GM23338 (cell line): Measurements from ENCODE around the gene OGA. TPM values are rescaled to one million over a fixed set of nuclear protein-coding genes. Genes with fewer than 3 reads are reported as not detected.

Experiments used
- ATAC-seq: fragments of 200-7000 bp; cut with Tn5 transposase; 3 replicates; pipeline ENCODE4 v1.9.1; 2020
- DNase-seq: peaks from one replicate; pipeline ENCODE4 v3.0.0-alpha.2; 2015; ENCODE audit warnings: low spot score
- H2AFZ ChIP-seq: fragments of 200-600 bp; sonication (generic); 2 replicates; pipeline ENCODE4 v1.8.0; 2016; ENCODE audit warnings: antibody characterized with exemption, mild to moderate bottlenecking, moderate library complexity
- H3F3A ChIP-seq: fragments of 200-600 bp; sonication (generic); replicated peaks from 2 replicates; pipeline ENCODE4 v1.8.0; 2017; ENCODE audit warnings: antibody characterized with exemption, mixed run types, low read depth
- H3K27ac ChIP-seq: fragments of 200-600 bp; sonication (generic); 2 replicates; pipeline ENCODE4 v1.6.1; 2016; ENCODE audit warnings: low read depth
- H3K27me3 ChIP-seq: fragments of 200-600 bp; sonication (generic); 2 replicates; pipeline ENCODE4 v1.8.0; 2016; ENCODE audit warnings: mild to moderate bottlenecking, mixed run types, moderate library complexity; ENCODE audit not compliant: insufficient read depth
- H3K36me3 ChIP-seq: fragments of 200-600 bp; sonication (generic); 2 replicates; pipeline ENCODE4 v1.8.0; 2016; ENCODE audit warnings: mild to moderate bottlenecking; ENCODE audit not compliant: insufficient read depth
- H3K4me1 ChIP-seq: fragments of 200-600 bp; sonication (generic); 2 replicates; pipeline ENCODE4 v1.8.0; 2016; ENCODE audit warnings: mild to moderate bottlenecking, moderate library complexity; ENCODE audit not compliant: insufficient read depth
- H3K4me2 ChIP-seq: fragments of 200-600 bp; sonication (generic); 2 replicates; pipeline ENCODE4 v1.7.1; 2017; ENCODE audit warnings: mixed run types
- H3K4me3 ChIP-seq: fragments of 200-600 bp; sonication (generic); 2 replicates; pipeline ENCODE4 v1.6.1; 2016; ENCODE audit warnings: mixed run types
- H3K79me2 ChIP-seq: fragments of 200-600 bp; sonication (generic); replicated peaks from 2 replicates; pipeline ENCODE4 v1.8.0; 2017; ENCODE audit warnings: mild to moderate bottlenecking; ENCODE audit not compliant: insufficient read depth
- H3K9me2 ChIP-seq: fragments of 200-600 bp; sonication (generic); 2 replicates; pipeline ENCODE4 v1.8.0; 2017; ENCODE audit not compliant: insufficient read depth
- H4K20me1 ChIP-seq: fragments of 200-600 bp; sonication (generic); replicated peaks from 2 replicates; pipeline ENCODE4 v1.8.0; 2017; ENCODE audit warnings: mild to moderate bottlenecking; ENCODE audit not compliant: insufficient read depth
- H3K27ac Mint-ChIP-seq: 2 replicates; pipeline ENCODE4 v1.8.0; 2020; ENCODE audit warnings: inconsistent platforms, mild to moderate bottlenecking, moderate library complexity, mixed read lengths
- H3K27me3 Mint-ChIP-seq: 3 replicates; pipeline ENCODE4 v1.8.0; 2022; ENCODE audit warnings: low read depth, mild to moderate bottlenecking, moderate library complexity, mixed read lengths, inconsistent platforms; ENCODE audit not compliant: insufficient read depth, poor library complexity
- H3K36me3 Mint-ChIP-seq: 3 replicates; pipeline ENCODE4 v1.8.0; 2021; ENCODE audit warnings: low read depth, mild to moderate bottlenecking, inconsistent platforms, moderate library complexity, mixed read lengths
- H3K4me1 Mint-ChIP-seq: 3 replicates; pipeline ENCODE4 v1.8.0; 2020; ENCODE audit warnings: mild to moderate bottlenecking, inconsistent platforms, mixed read lengths
- H3K4me3 Mint-ChIP-seq: 3 replicates; pipeline ENCODE4 v1.8.0; 2021; ENCODE audit warnings: moderate library complexity, mild to moderate bottlenecking, inconsistent platforms, mixed read lengths
- H3K9me3 Mint-ChIP-seq: 3 replicates; pipeline ENCODE4 v1.8.0; 2020; ENCODE audit warnings: moderate library complexity, mild to moderate bottlenecking, inconsistent platforms, mixed read lengths
- CREB1 ChIP-seq: fragments of 250-450 bp; sonication (Bioruptor Pico); IDR thresholded peaks from 2 replicates; pipeline ENCODE4 v1.5.0; 2020; ENCODE audit warnings: low read depth, mild to moderate bottlenecking, moderate library complexity
- ETS1 ChIP-seq: IDR thresholded peaks from 2 replicates; pipeline ENCODE4 v1.6.1; 2016; ENCODE audit warnings: antibody characterized with exemption
- EZH2 ChIP-seq: fragments of 200-600 bp; sonication (generic); IDR thresholded peaks from one replicate; pipeline ENCODE4 v1.8.0; 2017; ENCODE audit warnings: antibody characterized with exemption, mild to moderate bottlenecking, low read depth; ENCODE audit not compliant: unreplicated experiment
- JUNB ChIP-seq: IDR thresholded peaks from one replicate; pipeline ENCODE4 v1.6.1; 2016; ENCODE audit warnings: antibody characterized with exemption; ENCODE audit not compliant: unreplicated experiment
- NANOG ChIP-seq: IDR thresholded peaks from 2 replicates; pipeline ENCODE4 v1.6.1; 2016; ENCODE audit warnings: antibody characterized with exemption, borderline replicate concordance
- POLR2AphosphoS5 ChIP-seq: IDR thresholded peaks from 2 replicates; pipeline ENCODE4 v1.6.1; 2016; ENCODE audit warnings: antibody characterized with exemption, low read depth
- REST ChIP-seq: IDR thresholded peaks from one replicate; pipeline ENCODE4 v1.6.1; 2018; ENCODE audit warnings: antibody characterized with exemption; ENCODE audit not compliant: unreplicated experiment
- STAT1 ChIP-seq: IDR thresholded peaks from one replicate; pipeline ENCODE4 v1.6.1; 2016; ENCODE audit warnings: antibody characterized with exemption; ENCODE audit not compliant: unreplicated experiment
- ZNF114 ChIP-seq: fragments of 250-450 bp; sonication (Bioruptor Pico); IDR thresholded peaks from 2 replicates; pipeline ENCODE4 v1.5.0; 2020; ENCODE audit warnings: mild to moderate bottlenecking, moderate library complexity
- ZNF331 ChIP-seq: fragments of 250-450 bp; sonication (Bioruptor Pico); IDR thresholded peaks from 2 replicates; pipeline ENCODE4 v1.5.0; 2020; ENCODE audit warnings: low read depth, mild to moderate bottlenecking, moderate library complexity
- polyA plus RNA-seq: library from polyadenylated mRNA; unstranded; fragments of >200 nt; fragmentation: Nextera tagmentation; extraction: Ambion mirVana; gene quantifications from 2 replicates; pipeline ENCODE4 v1.2.1, GENCODE V29; 2016
- total RNA-seq: library from RNA; depleted of rRNA; stranded (reverse); fragments of >200 nt; shearing (Covaris generic); gene quantifications from 2 replicates; pipeline ENCODE4 v1.2.3, GENCODE V29; 2014

OGA gene
- total and polyA plus RNA-seq, 2 experiments from 2014 or later: 68.4 to 131 TPM

GRCh38 chr10:101741938-101742337 lies 76.3 kb downstream of the OGA start:
- H3K27me3 Mint-ChIP-seq: peaks cover 2% of the 10 kb centered on the region
- H3K4me1 Mint-ChIP-seq: no peaks in the 10 kb centered on the region

GRCh38 chr10:101736666-101737065 lies 81.6 kb downstream of the OGA start:
- Mint-ChIP-seq H3K27me3 (peaks cover 2% of the 10 kb centered on the region), H3K27ac (no peak overlapping the region)
- ATAC-seq: peak; percentile 56; the same call in 2 of the 3 replicates
- no peak for TF ChIP-seq CREB1 (CRISPR knock-in tag)
- no peak for TF ChIP-seq ZNF331 (CRISPR knock-in tag)
- TF ChIP-seq STAT1: no peak
- TF ChIP-seq EZH2: no peak
- no peak for TF ChIP-seq NANOG
- TF ChIP-seq ZNF114: no peak

More at GRCh38 chr10:101741938-101742337, 76.3 kb downstream of the OGA start:
- no peaks in the 10 kb centered on the region for H3K27me3 ChIP-seq
- no peaks in the 10 kb centered on the region for H3K36me3 ChIP-seq
- no peak overlapping the region for H3K27ac Mint-ChIP-seq
- H3K4me3 Mint-ChIP-seq: no peak overlapping the region
- TF ChIP-seq STAT1: no peak
- TF ChIP-seq JUNB: no peak
- no peak for TF ChIP-seq ZNF114
- no peak for TF ChIP-seq POLR2AphosphoS5
- TF ChIP-seq REST: no peak
- no peak for TF ChIP-seq ETS1
- TF ChIP-seq NANOG: no peak
- ATAC-seq (no peak), DNase-seq (no peak)
- H3K9me3 Mint-ChIP-seq: no peaks in the 10 kb centered on the region; the same call in 2 of the 3 replicates
- H3F3A ChIP-seq: no peaks in the 10 kb centered on the region
- H3K27ac ChIP-seq: no peak overlapping the region
- no peaks in the 10 kb centered on the region for H3K9me2 ChIP-seq
- H2AFZ ChIP-seq: no peak overlapping the region
- H3K79me2 ChIP-seq: no peaks in the 10 kb centered on the region
- H3K4me1 ChIP-seq: no peaks in the 10 kb centered on the region
- H3K4me2 ChIP-seq: no peak overlapping the region
- no peaks in the 10 kb centered on the region for H4K20me1 ChIP-seq
- H3K4me3 ChIP-seq: no peak overlapping the region
- no peaks in the 10 kb centered on the region for H3K36me3 Mint-ChIP-seq

More at GRCh38 chr10:101736666-101737065, 81.6 kb downstream of the OGA start:
- no peaks in the 10 kb centered on the region for H3K79me2 ChIP-seq
- H3K27me3 ChIP-seq: no peaks in the 10 kb centered on the region
- H3K36me3 Mint-ChIP-seq: no peaks in the 10 kb centered on the region
- H4K20me1 ChIP-seq: no peaks in the 10 kb centered on the region
- no peak overlapping the region for H3K27ac ChIP-seq
- no peaks in the 10 kb centered on the region for H3K4me1 ChIP-seq
- H2AFZ ChIP-seq: peak overlapping the region; percentile 57; the same call in 1 of the 2 replicates
- no peak overlapping the region for H3K4me3 Mint-ChIP-seq
- H3K36me3 ChIP-seq: no peaks in the 10 kb centered on the region
- DNase-seq: no peak
- no peak overlapping the region for H3K4me3 ChIP-seq
- H3K4me1 Mint-ChIP-seq: no peaks in the 10 kb centered on the region
- H3K9me2 ChIP-seq: no peaks in the 10 kb centered on the region
- H3F3A ChIP-seq: no peaks in the 10 kb centered on the region
- H3K9me3 Mint-ChIP-seq: no peaks in the 10 kb centered on the region; the same call in 1 of the 3 replicates
- H3K4me2 ChIP-seq: no peak overlapping the region
